Testis (tissue), 3 donors: ENCODE measurements around the gene NLK. TPM values are rescaled to one million over a fixed set of nuclear protein-coding genes. Genes with fewer than 3 reads are reported as not detected.

ENCODE experiments used
- DNase-seq: peaks from one replicate; pipeline ENCODE4 v3.0.0-alpha.2; 2019
- H3K27ac ChIP-seq, 2 donors: fragments of 200-600 bp; sonication (generic); one replicate each; pipeline ENCODE4 v1.5.1; 2019
- H3K27me3 ChIP-seq: fragments of 200-600 bp; sonication (generic); one replicate; pipeline ENCODE4 v1.5.1; 2019
- H3K36me3 ChIP-seq: fragments of 200-600 bp; sonication (generic); one replicate; pipeline ENCODE4 v1.5.1; 2017; ENCODE audit warnings: low read depth; ENCODE audit errors: missing control alignments
- H3K4me1 ChIP-seq: fragments of 200-600 bp; sonication (generic); one replicate; pipeline ENCODE4 v1.5.1; 2019
- H3K4me3 ChIP-seq, 2 donors: fragments of 200-600 bp; sonication (generic); one replicate each; pipeline ENCODE4 v1.5.1; 2017 to 2019
- H3K9me3 ChIP-seq: fragments of 200-600 bp; sonication (generic); one replicate; pipeline ENCODE4 v1.5.1; 2017
- CTCF ChIP-seq, 3 experiments: fragments of 450-650 bp in 2 of 3; fragments of 200-600 bp in 1 of 3; sonication (generic) in 1 of 3; IDR thresholded peaks; one replicate each; pipeline ENCODE4 v1.5.1; 2016 to 2019; ENCODE audit warnings: antibody characterized with exemption in 3 of 3, mild to moderate bottlenecking in 2 of 3, moderate library complexity in 1 of 3
- POLR2A ChIP-seq: fragments of 450-650 bp; IDR thresholded peaks from one replicate; pipeline ENCODE4 v1.6.1; 2017; ENCODE audit warnings: antibody characterized with exemption, mild to moderate bottlenecking, moderate library complexity
- WGBS, 2 donors: methylation state at CpG; one replicate each; pipeline ENCODE4 v1.1.5; 2018; 5-methylcytosine and 5-hydroxymethylcytosine counted together
- intact Hi-C: fragments of 100-400 bp; cut with DNase I; formaldehyde crosslinking; loops from one replicate; pipeline ENCODE4 v1.15.1; 2023; ENCODE audit warnings: low total_unique reads
- polyA plus RNA-seq: library from polyadenylated mRNA; stranded (reverse); fragments of 350-450 nt; fragmentation: Illumina TruSeq; extraction: RNeasy Lipid Tissue Mini Kit (QIAGEN cat#74804); gene quantifications from one replicate; pipeline ENCODE4 v1.2.3, GENCODE V29; 2014; ENCODE audit warnings: low read depth, low replicate concordance; ENCODE audit not compliant: insufficient read depth
- total RNA-seq, 2 donors: library from RNA; depleted of rRNA; stranded (reverse); fragments of >200 nt; gene quantifications; one replicate each; pipeline ENCODE4 v1.2.3, GENCODE V29; 2016

Gene NLK
- total and polyA plus RNA-seq, 3 donors from 2014 or later: 40.8 to 54.4 (median 47.0) TPM

- Histone ChIP-seq H3K36me3 (no peaks in the 10 kb centered on the region), H3K9me3 (no peaks in the 10 kb centered on the region), H3K4me3 (no peak overlapping the region), H3K27ac (no peak overlapping the region), H3K27me3 (no peaks in the 10 kb centered on the region), H3K4me1 (no peaks in the 10 kb centered on the region)
- intact Hi-C loops: no loop called here
- WGBS, 2 donors: 88 to 90% methylated on average over 1 of the region's 1 CpG
- no peak for TF ChIP-seq POLR2A
- no peak for DNase-seq
These were observed 15.3 kb downstream of the NLK start for GRCh38 chr17:28057731-28058246.

DNA sequence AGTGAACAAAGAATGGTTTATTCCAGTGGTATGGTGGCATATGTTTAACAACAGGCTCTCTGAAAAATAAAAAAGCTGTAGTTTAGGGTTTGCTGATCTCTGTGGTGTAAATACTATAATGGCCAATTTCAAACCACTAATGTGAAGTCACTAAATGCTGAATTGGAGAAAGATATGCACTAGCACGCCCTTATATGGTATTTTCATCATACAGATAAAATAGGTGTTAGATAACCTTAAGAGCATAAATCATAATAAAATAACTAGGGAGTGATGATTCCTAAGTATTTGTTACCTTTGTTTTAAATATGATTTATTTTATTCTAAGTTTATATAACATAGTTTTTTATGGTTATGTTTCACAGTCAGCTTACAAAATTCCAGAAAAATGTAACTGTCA lies 17.2 kb downstream of the NLK start:
- H3K27ac ChIP-seq: no peak overlapping the region
- no peaks in the 10 kb centered on the region for H3K4me1 ChIP-seq
- intact Hi-C loops: no loop called here
- no peaks in the 10 kb centered on the region for H3K9me3 ChIP-seq
- no peak for DNase-seq
- no peaks in the 10 kb centered on the region for H3K36me3 ChIP-seq
- TF ChIP-seq CTCF (IDR thresholded peaks at IDR 0.05): no peak
- TF ChIP-seq POLR2A: no peak
- H3K4me3 ChIP-seq: no peak overlapping the region
- H3K27me3 ChIP-seq: no peaks in the 10 kb centered on the region
- WGBS, 2 donors: 89 to 93% methylated on average over 1 of the region's 1 CpG

DNA sequence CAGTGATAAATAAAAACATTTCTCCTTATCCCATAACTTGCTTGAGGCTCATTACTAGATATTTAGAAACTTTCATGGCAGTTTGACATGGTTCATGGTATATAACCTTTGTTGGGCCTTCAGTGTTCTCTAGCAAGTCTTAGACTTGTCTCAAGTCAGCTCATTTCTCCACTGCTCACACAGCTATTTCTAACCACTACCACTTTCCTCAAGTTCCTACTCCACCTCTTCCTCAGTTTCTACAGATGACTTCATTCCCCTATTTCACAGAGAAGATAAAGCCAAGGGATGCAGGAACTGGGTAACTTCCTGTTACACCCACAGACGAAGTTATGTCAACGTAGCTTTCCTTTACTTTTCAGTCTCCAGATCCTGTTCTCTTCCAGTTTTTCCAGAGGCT lies 23.2 kb downstream of the NLK start:
- WGBS, 2 donors: 68 to 88% methylated on average over 2 of the region's 2 CpGs
- DNase-seq: no peak

GRCh38 chr17:28069061-28069460 lies 26.6 kb downstream of the NLK start:
- DNase-seq: no peak
- Histone ChIP-seq H3K27me3 (no peaks in the 10 kb centered on the region), H3K36me3 (no peaks in the 10 kb centered on the region), H3K9me3 (no peaks in the 10 kb centered on the region), H3K4me1 (no peaks in the 10 kb centered on the region), H3K27ac (no peak overlapping the region), H3K4me3 (no peak overlapping the region)
- WGBS, 2 donors: 89 to 94% methylated on average over 1 of the region's 1 CpG
- TF ChIP-seq CTCF (IDR thresholded peaks at IDR 0.05) (no peak), POLR2A (no peak)
- intact Hi-C loops: no loop called here

More for the DNA sequence above, 23.2 kb downstream of the NLK start:
- no peak overlapping the region for H3K4me3 ChIP-seq
- H3K27ac ChIP-seq: no peak overlapping the region
- H3K36me3 ChIP-seq: no peaks in the 10 kb centered on the region
- no peaks in the 10 kb centered on the region for H3K27me3 ChIP-seq
- no peaks in the 10 kb centered on the region for H3K4me1 ChIP-seq
- no peaks in the 10 kb centered on the region for H3K9me3 ChIP-seq
- intact Hi-C loops: no loop called here
- no peak for TF ChIP-seq CTCF (IDR thresholded peaks at IDR 0.05)
- no peak for TF ChIP-seq POLR2A

DNA sequence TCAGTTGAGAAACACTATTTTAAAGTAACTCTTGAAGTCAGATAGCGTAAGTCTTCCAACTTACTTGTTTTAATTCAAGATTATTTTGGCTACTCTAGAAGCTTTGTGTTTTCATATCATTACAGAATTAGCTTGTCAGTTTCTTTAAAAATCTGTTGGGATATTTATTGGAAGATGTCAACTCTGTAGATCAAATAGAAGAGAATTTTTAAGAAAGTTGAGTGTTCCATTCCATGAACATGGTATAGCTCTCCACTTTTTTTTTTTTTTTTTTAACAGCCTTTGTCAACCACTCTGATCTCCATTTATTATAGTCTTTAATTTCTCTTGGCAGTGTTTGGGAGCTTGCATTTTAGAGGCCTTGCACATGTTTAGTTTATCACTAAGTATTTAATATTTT lies 28.7 kb downstream of the NLK start:
- no peaks in the 10 kb centered on the region for H3K9me3 ChIP-seq
- no peaks in the 10 kb centered on the region for H3K27me3 ChIP-seq
- no peak overlapping the region for H3K27ac ChIP-seq
- TF ChIP-seq CTCF (IDR thresholded peaks at IDR 0.05): no peak
- no peak for TF ChIP-seq POLR2A
- no peak for DNase-seq
- no peak overlapping the region for H3K4me3 ChIP-seq
- intact Hi-C loops: no loop called here
- no peaks in the 10 kb centered on the region for H3K4me1 ChIP-seq
- WGBS, 2 donors: 95 to 100% methylated on average over 1 of the region's 1 CpG
- no peaks in the 10 kb centered on the region for H3K36me3 ChIP-seq
